IgD-negative memory B cell (primary cell): ENCODE measurements around the gene HNRNPLL. TPM values are rescaled to one million over a fixed set of nuclear protein-coding genes. Genes with fewer than 3 reads are reported as not detected.

Experiments used
- polyA plus RNA-seq: library from polyadenylated mRNA; unstranded; fragments of 300-500 nt; fragmentation: Illumina TruSeq; gene quantifications from one replicate; pipeline ENCODE4 v1.2.3, GENCODE V29; 2021

HNRNPLL gene
- polyA plus RNA-seq, 1 donor from 2014 or later: 3.1 TPM

Other genes starting within 250 kb of the HNRNPLL start
- 24.6 TPM for gene ATL2, start 225.7 kb downstream of the HNRNPLL start, polyA plus RNA-seq
- 11.0 TPM for gene GALM, start 63.2 kb upstream of the HNRNPLL start, polyA plus RNA-seq
- gene SRSF7, start 148.4 kb upstream of the HNRNPLL start, polyA plus RNA-seq: 284 TPM
- 12.3 TPM for gene GEMIN6, start 175.3 kb upstream of the HNRNPLL start, polyA plus RNA-seq